B cell (primary cell): ENCODE results near the gene CXCL10.

Source experiments
- CTCF ChIP-seq: fragments of 200-600 bp; IDR thresholded peaks from one replicate; pipeline ENCODE4 v1.8.0; 2022; ENCODE audit warnings: antibody characterized with exemption, mild to moderate bottlenecking
- EZH2 ChIP-seq: IDR thresholded peaks from 2 replicates; pipeline ENCODE4 v1.6.1; 2012; ENCODE audit warnings: borderline replicate concordance, low read depth, mild to moderate bottlenecking, moderate library complexity, low read length; ENCODE audit not compliant: insufficient read depth, poor library complexity, severe bottlenecking

GRCh38 chr4:76028350-76028765 lies 5.1 kb upstream of the CXCL10 start:
- TF ChIP-seq CTCF = no peak
- TF ChIP-seq EZH2 = no peak
